NCI-H2227 treated with DMSO at 0.1 percent for 48 hours (cell line): ENCODE measurements around the gene ARHGAP28.

Experiments
- DNase-seq: peaks from one replicate; lab custom pipeline; 2025; lab: John Stamatoyannopoulos, UW

Gene ARHGAP28

DNA sequence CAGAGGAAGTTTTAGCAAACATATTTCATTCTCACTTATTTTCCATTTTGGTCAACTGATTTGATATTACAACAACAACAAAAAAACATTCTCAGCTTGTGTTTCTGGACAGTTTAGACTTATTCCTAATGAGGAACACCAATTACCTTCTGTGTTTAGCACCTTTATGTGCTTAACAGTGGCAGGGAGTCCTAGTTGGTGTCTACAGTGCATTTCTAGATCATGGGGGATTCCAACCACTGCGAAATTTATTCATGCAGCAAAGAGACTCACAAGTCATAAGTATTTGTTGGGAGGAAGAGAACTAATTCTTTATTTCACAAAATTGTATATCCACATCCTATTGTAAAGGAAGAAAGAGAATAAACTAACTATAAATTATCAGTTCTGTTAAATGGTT, 4.2 kb downstream of the ARHGAP28 start:
- DNase-seq, result no peak

DNA sequence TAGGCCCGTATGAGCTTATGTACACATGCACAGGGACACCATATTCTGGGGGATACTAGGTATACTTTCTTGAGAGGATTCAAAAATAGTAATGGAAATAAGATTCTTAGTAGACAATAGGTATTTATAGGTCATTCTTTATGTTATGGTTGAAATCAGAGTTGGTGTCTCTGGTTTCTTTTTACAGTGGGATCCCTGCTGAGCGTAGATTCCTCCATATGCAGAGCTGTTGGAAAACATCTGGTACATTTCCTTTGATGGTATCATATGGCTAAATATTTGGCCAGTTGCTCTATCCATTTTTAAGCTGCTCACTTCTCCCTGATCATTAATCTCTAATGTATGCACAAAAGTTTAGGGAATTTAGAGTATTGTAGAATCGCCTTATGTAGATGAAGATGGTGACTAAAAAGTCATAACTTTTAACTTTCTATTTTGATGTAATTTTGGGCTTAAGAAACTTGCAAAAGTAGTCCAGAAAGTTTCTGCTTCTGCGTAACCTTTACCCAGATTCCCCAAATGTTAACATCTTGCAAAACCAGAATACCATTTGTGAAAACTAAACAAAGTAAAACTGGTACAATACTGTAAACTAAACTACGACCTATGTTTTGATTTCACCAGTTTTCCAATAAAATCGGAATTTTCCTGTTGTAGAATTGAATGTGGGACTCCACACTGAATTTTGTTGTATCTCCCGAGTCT, 5.4 kb downstream of the ARHGAP28 start:
- DNase-seq, result no peak

DNA sequence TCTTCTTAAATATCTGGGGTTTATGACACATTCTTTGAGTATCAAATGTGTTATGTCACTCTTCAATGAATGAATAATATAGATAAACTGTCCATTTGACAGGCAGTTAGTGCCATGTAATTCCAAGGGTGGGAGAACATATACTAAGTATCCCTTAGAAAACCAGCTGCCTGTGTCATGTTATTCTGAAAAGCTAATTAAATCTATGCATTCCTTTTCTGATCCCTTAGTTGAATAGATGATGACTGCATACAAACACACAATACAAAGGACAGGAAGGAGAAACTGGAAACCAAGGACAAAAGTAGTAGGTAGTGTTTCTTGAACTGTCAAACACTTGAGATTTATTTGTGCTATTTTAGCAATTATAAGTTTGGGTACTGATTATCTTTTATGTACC, 8.3 kb downstream of the ARHGAP28 start:
- no peak for DNase-seq

GRCh38 chr18:6738622-6739021, 9.1 kb downstream of the ARHGAP28 start:
- no peak for DNase-seq

- no peak for DNase-seq
Measured at GRCh38 chr18:6741232-6741663, 11.7 kb downstream of the ARHGAP28 start.

DNA sequence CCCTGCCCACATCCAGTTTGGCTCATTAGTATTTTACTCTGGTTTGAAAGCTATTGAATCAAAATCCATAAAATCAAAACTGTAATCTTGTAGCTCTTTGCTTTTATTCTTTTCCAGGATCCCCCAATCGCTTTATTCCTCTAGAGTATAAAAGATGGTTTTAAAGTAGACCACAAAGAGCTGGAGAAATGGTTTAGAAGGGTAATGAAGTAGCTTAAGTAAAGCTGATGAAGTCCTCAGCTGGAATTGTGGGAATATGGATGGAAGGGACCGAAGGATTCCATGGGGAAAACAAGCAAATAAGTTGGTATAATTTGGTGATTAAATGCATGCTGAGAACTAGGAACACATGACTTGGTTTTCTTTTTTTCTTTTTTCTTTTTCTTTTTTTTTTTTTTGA, 12.3 kb downstream of the ARHGAP28 start:
- no peak for DNase-seq

DNA sequence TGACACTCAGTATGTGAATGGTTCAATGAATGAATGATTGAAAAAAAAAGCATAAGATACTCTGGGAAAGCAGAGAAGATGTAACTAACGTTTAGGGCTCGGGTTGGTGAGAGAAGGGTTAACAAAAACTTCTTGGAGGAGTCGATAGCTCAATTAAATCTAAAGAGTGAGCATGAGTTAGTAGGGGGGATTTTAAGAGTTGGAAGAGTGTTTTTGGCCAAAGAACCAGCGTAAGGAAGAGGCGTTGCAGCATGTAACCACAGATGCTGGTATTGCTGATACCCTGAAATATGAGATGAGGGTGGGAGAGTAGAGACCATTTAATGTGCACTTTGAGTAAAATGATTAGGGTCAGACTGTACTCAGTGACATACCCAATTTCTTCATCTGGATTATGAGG, 14.5 kb downstream of the ARHGAP28 start:
- peak; percentile 25 for DNase-seq

GRCh38 chr18:6744816-6745455, 15.4 kb downstream of the ARHGAP28 start:
- DNase-seq, result no peak

DNA sequence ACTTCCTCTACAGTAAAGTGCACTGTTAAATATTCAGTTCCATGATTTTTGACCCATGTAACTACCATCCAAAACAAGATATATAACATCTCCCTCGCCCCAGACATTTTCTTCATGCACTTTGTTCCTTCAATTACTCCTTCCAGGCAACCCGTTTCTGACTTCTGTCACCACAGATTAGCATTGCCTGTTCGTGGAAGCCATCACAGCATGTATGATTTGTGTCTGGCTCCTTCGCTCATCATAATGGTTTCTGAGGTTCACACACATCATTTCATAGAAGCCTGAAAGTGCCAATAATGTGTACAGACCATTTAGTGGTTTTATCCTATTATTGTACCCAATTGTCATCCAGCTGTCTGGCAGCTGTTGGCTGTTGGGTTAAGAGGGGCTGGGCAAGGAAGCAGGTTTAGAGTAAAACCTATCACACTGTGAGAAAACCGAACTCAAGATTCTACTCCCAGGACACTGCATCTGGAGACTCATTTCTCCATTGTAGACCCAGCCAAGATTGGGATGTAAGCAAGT, 16.1 kb downstream of the ARHGAP28 start:
- DNase-seq, result peak; percentile 20

GRCh38 chr18:6746386-6746960, 17.0 kb downstream of the ARHGAP28 start:
- no peak for DNase-seq

DNA sequence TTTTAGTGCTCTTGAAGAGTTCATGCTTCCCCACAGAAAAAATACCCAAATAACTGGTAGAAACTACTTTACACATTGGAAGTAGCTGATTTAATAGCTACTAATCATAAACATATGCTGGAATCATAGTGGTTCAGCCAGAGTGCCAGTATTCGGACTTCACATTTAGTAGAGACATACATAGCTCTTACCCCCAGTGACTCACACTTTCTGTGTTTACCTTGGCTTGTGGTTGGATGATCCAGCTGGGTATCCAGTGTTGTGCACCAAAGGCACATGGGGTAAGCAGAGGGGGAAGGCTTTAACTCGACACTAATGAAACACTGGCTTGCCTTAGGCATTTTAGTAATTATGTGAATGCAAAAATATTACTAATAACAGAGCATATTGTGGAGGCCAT, 18.1 kb downstream of the ARHGAP28 start:
- DNase-seq, result no peak

DNA sequence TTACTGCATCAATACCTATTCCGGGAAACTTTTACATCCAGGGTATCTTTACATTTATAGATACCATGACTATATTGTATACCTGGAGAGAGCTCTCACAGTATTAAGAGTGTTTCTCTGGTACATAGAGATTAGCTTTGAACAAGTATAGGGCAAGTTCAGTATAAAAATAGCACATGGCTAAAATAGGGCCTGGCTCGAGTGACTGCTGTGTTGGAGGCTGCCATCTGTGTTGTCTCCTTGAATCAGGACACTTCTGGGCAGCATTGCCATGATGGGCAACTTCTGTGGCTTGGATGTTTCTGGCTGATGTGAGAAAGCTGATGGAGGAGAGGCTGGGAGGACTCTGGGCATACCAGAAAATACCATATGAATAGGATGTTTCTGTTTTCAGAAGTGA, 18.7 kb downstream of the ARHGAP28 start:
- no peak for DNase-seq

GRCh38 chr18:6750411-6750810, 20.9 kb downstream of the ARHGAP28 start:
- DNase-seq, result no peak

GRCh38 chr18:6751222-6751621, 21.7 kb downstream of the ARHGAP28 start:
- no peak for DNase-seq

DNA sequence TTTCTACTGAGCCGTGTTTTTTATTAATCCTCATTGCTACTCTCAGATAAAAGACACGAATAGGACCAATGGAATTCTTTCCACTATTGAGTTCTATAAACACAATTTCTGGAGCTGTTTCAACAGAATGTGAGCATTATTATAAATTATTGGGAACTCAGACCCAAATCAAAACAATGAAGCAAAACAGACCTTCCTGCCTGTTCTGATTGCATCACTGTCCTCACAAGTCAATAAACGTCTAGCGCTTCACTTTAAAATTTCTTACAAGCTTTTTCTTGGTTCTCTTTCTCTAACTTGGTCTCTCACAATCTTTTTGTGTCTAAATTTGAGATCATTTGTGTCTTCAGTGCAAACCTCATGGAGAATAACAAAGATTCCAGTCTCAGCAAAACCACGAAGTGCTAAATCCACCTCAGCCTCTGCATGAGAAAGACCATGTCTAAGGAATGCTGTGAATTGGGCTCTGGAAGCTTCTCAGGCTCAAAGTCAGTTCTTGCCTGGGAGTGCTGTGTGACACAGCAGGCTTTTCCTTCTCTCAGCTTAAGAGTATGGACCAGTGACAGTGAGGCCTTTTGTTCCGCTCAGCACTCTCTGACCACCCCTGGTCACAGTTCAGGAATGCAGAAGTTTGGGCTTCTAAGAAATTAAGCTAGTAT, 22.8 kb downstream of the ARHGAP28 start:
- DNase-seq, result no peak

DNA sequence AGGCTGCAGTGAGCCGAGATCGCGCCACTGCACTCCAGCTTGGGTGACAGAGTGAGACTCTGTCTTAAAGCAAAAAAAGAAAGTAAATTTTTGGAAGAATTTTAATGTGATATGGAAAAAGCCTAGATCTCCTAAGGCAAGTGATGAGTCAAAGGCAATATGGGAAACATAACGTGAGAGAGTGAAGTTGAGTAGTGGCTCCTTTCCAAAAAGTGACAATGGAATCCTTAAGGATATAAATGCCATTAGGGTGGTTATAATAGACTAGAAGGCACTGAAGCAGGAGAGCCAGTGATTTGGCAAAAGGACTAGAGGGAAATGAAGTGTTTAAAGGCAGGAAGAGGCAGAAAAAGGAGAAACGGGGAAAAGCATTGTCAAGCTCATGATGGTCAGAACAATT, 25.6 kb downstream of the ARHGAP28 start:
- no peak for DNase-seq

- no peak for DNase-seq
Measured at GRCh38 chr18:6757931-6758330, 28.4 kb downstream of the ARHGAP28 start.

- DNase-seq, result no peak
Measured at GRCh38 chr18:6759579-6759978, 30.1 kb downstream of the ARHGAP28 start.

- no peak for DNase-seq
Measured at GRCh38 chr18:6763524-6763923, 34.0 kb downstream of the ARHGAP28 start.

- DNase-seq, result no peak
Measured at GRCh38 chr18:6764382-6764781, 34.9 kb downstream of the ARHGAP28 start.

DNA sequence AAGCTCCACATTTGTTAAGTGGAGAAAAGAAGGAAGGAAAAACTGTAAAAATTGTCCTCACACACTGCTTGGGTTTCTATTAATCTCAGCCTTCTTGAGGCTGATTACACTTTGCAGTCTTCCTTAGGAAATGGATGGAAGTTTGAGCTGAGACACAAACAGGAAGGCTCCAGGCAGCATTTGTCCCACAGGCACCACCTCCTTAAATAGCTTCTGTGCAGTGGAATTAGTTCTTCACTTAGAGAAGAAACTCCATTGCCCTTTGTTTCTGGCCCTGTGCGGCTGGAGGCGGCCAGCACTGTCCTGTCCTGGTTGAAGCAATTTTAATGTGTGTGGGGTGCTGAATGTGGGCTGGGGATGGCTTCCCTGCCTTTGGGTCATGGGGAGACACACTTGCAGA, 44.3 kb downstream of the ARHGAP28 start:
- DNase-seq, result no peak

- no peak for DNase-seq
Measured at GRCh38 chr18:6775237-6775636, 45.7 kb downstream of the ARHGAP28 start.

DNA sequence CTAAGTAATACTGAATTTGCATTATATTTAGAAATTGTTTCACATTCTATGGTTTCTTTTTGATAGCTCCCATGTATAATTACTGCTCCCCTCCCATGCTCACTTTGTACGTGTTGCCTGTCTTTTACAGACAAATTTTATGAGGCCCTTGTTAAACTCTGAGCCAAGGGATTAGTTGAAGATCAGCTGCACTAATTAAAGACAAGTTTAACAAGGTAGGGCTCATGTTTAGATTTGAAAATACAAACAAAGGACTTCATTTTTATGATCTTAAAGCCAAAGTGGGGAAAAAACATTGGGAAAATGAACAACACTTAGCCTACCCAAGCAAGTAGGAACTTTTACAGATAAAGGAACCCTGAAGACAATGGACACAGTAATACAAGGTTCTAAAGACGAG, 46.2 kb downstream of the ARHGAP28 start:
- DNase-seq, result no peak
